GM18907 (cell line): ENCODE results near the gene PPP1CC.
"Not testable (repeated sequence)": the region's sequence is repeated elsewhere in the genome, so short reads cannot be mapped to it uniquely, and the experiment has no call there.

Source experiments
- ATAC-seq: cut with Tn5 transposase; IDR thresholded peaks from one replicate; pipeline ENCODE4 v1.9.1; 2021; ENCODE audit warnings: mild to moderate bottlenecking, moderate library complexity; ENCODE audit not compliant: unreplicated experiment

Gene PPP1CC

GRCh38 chr12:110742718-110743570 lies at the start of gene PPP1CC:
TSS of gene PPP1CC (minus strand) at chr12:110742891. CDS start at chr12:110742707, 184 bp downstream.
- ATAC-seq, result peak; percentile 74

DNA sequence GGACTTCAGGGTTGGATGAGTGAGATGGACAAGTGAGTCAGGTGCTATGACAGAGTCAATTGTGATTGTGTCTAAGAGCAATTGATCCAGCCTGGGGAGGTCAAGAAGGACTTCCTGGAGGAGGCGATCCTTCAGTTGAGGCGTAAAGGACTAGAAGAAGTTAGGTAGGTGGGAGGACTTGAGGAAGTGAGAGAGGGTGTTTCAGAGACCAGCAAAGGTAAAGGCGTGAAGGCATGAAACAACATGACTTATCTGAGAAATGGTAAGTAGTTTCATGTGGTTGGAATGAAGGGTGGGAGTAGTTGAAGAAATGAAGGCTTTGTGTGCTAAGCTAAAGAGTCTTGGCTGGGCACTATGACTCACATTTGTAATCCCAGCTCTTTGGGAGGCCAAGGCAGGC lies 48.9 kb upstream of the PPP1CC start:
- ATAC-seq, result no peak

- no peak for ATAC-seq
Observed at GRCh38 chr12:110790301-110790700, 47.6 kb upstream of the PPP1CC start.

- no peak for ATAC-seq
Observed at GRCh38 chr12:110786012-110786411, 43.3 kb upstream of the PPP1CC start.

DNA sequence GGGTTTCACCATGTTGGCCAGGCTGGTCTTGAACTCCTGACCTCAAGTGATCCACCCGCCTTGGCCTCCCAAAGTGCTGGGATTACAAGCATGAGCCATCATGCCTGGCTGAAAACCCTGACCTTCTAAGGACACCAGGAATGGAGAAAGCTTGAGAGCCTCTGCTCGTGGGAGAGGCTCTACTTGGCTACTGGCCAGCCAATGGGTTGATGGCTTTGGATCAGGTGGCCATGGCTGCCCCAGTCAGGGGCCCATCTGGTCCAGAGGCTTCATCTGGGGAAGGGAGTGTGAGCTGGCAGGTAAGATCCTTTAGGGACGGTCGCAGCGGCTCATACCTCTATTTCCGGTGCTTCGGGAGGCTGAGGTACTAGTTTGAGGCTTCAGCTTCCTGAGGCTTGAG lies 42.5 kb upstream of the PPP1CC start:
- ATAC-seq, result no peak

GRCh38 chr12:110782922-110783321 lies 40.2 kb upstream of the PPP1CC start:
- ATAC-seq, result no peak

GRCh38 chr12:110782094-110782493 lies 39.4 kb upstream of the PPP1CC start:
- ATAC-seq, result no peak

- no peak for ATAC-seq
Observed at GRCh38 chr12:110780448-110780847, 37.8 kb upstream of the PPP1CC start.

DNA sequence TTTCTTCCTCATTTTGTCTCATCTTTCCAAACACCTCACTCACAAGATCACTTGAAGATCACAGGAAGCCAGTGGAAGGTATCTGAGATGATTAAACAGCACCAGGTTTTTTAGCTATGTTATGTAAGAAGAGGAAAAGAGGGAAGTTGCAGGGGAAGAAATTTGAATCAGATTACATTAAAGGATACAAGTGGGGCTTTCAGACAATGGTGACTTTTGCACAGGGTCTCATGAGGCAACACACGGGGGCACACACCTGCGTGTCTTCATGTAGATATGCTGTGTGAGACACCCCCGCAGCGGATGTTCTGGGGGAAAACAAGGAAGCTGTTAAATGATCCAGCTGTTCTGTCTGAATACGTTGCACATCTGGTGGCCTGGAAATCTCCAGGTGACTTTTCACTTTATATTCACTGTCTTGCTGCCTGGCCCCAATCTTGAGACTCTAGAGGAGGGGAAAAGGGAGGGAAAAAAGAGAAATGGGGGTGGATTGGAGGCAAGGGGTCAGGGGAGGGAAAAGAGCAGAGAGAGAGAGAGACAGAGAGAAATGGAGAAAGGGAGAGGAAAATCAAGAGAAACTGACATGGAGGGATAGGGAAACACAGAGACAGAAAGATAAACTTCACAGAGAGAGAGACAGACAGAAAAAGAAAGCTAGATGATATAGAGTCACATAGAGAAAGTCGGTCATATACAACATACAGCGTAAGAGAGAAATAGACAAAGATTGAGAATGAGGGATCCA lies 36.3 kb upstream of the PPP1CC start:
- no peak for ATAC-seq

DNA sequence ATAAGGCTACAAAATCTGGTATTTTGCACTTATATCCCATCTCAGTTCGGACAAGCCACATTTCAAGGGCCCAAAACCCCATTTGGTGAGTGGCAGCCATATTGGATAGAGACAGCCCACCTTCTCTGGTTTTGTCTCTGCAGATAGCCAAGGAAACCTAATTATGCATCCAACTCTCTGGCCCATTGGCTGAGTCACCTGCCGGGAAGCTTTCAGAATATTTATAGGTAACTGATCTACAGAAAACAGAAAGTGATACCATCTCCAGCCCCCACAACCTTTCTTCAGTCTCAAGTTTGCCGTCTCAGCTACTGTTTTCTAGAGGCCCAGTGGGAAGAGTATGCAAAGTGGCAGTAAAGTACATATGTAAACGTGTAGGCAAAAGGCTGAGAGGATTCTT lies 33.7 kb upstream of the PPP1CC start:
- ATAC-seq, result peak; percentile 92

- no peak for ATAC-seq
Observed at GRCh38 chr12:110775997-110776396, 33.3 kb upstream of the PPP1CC start.

DNA sequence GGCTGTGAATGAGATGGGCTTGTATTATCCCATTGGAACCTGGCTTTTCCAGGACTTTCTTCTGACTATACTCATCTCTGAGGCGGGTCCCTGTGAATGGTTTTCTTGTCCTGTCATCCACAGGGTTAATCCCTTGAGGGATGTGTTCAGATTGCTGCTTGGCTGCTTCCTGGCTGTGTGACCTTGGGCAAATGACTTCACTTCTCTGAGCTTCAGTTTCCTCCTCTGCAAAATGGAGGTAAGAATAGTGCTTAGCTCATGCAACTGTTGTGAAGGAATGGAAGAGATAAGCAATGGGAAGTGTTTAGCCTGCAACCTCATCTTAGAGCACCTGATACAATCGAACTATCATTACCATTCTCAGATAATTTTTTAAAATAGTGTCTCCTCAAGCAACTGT lies 32.1 kb upstream of the PPP1CC start:
- no peak for ATAC-seq

GRCh38 chr12:110768960-110769359 lies 26.3 kb upstream of the PPP1CC start:
- ATAC-seq, result no peak

- ATAC-seq, result no peak
Observed at GRCh38 chr12:110767863-110768262, 25.2 kb upstream of the PPP1CC start.

GRCh38 chr12:110766311-110767154 lies 23.8 kb upstream of the PPP1CC start:
- no peak for ATAC-seq

GRCh38 chr12:110765572-110765971 lies 22.9 kb upstream of the PPP1CC start:
- ATAC-seq, result not testable (repeated sequence)

GRCh38 chr12:110765111-110765510 lies 22.4 kb upstream of the PPP1CC start:
- no peak for ATAC-seq

GRCh38 chr12:110763583-110763982 lies 20.9 kb upstream of the PPP1CC start:
- no peak for ATAC-seq

- ATAC-seq, result no peak
Observed at GRCh38 chr12:110762891-110763290, 20.2 kb upstream of the PPP1CC start.

GRCh38 chr12:110760204-110760609 lies 17.5 kb upstream of the PPP1CC start:
- no peak for ATAC-seq

DNA sequence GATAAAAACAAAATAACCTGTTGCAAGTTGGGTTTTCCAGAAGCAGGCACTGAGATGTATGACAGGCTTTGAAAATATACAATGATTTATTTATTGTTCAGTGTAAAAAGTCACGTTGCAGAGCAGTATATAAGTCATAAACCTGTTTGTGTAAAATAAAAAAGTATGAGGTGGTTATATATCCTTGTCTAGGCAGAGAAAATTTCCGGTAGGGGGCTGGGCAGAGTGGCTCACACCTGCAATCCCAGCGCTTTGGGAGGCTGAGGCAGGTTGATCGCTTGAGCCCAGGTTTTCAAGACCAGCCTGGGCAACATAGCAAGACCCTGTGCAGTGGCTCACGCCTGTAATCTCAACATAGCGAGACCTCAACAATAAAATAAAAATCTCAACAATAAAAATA lies 16.2 kb upstream of the PPP1CC start:
- no peak for ATAC-seq
